GM12872 (cell line): ENCODE results near the gene PRDM2.
A peak's percentile ranks its signal among the peaks of the same experiment; 100 is the strongest.

ENCODE experiments used
- TF ChIP-seq, protein P1 (sequence below): IDR thresholded peaks from 3 replicates; pipeline ENCODE4 v1.5.1; 2011; ENCODE audit warnings: low read depth, mild to moderate bottlenecking, low read length, moderate library complexity; ENCODE audit not compliant: insufficient read depth

Gene PRDM2

GRCh38 chr1:13805431-13805830 is 105.4 kb downstream of the PRDM2 start:
- TF ChIP-seq, protein P1, sequence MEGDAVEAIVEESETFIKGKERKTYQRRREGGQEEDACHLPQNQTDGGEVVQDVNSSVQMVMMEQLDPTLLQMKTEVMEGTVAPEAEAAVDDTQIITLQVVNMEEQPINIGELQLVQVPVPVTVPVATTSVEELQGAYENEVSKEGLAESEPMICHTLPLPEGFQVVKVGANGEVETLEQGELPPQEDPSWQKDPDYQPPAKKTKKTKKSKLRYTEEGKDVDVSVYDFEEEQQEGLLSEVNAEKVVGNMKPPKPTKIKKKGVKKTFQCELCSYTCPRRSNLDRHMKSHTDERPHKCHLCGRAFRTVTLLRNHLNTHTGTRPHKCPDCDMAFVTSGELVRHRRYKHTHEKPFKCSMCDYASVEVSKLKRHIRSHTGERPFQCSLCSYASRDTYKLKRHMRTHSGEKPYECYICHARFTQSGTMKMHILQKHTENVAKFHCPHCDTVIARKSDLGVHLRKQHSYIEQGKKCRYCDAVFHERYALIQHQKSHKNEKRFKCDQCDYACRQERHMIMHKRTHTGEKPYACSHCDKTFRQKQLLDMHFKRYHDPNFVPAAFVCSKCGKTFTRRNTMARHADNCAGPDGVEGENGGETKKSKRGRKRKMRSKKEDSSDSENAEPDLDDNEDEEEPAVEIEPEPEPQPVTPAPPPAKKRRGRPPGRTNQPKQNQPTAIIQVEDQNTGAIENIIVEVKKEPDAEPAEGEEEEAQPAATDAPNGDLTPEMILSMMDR: no peak

DNA sequence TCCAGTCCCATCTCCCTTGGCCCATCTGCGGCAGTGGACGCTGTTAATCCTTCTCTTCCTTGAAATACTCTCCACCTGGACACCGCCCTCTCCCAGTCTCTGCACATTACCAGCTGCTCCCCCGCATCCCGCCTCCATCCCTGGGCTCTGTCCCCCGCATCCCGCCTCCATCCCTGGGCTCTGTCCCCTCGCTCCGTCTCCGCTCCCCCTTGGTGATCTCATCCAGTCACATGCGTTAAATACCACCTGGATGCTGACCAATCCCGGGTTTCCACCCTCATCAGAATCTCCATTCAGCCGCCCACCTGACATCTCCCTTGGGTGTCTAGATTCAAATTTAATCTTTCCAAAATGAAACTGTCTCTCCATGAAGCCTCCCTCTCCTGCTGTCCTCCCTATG is 106.1 kb downstream of the PRDM2 start:
- TF ChIP-seq, protein P1: no peak

DNA sequence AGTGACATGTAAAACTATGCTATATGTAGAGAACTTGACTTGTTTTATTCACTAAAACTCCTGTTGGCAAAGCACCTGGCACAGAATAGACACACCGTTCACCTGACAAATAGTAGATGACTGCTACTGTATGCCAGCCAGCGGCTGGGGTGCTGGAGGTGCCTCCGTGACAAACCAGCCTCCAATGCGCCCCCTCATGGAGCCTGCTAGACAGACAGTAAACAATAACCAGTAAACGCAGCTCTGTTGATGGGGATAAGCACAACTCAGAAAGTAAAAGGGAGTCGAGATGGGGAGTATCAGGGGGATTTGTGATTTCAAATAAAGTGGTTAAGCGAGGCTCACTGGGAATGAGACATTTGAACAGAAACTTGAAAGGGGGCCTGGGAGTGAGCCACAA is 107.2 kb downstream of the PRDM2 start:
- TF ChIP-seq, protein P1: peak; percentile 66

GRCh38 chr1:13808729-13809131 is 108.7 kb downstream of the PRDM2 start:
- TF ChIP-seq, protein P1: no peak

GRCh38 chr1:13809461-13810159 is 109.6 kb downstream of the PRDM2 start:
- TF ChIP-seq, protein P1: no peak

DNA sequence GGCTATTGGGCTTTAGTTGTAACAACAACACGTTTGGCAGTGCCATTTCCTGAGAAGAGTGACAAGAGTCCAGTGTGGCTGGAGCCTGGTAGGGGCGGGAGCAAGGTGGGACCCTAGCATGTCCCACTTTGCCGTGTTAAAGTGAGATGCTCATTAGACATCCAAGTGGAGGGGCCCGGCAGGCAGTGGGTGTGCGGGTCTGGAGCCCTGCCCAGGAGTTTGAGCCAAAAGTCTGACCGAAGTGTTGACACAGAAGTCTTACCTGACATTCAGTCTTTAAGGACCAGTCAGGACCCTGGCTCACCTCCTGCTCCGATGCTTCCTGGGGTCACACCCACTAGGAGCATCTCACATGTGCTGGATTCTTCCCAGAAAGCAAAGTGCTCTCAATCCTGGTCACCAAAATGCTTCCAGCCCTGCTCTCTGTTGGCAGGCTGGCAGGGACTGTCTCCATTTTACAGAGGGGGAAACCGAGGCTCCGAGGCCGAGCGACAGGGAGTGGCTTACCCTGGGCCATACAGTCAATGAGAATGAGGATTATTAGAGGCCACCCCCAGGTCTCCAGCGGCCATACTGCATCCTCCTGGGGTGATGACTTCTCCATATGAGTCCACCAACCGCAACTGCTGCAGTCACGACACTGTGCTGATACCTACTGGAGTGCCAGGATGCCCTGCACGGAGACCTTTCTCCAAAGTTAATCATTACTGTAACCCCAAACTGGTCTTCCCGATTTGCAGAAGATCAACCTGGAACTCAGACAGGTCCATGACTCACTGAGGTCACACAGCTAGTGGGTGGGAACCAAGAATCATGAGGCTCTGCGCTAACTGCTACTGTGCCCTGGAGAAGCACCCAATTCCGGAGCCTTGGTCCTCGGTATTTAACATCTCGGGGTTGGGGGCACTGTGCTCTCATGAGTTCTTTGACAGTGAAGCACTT is 112.7 kb downstream of the PRDM2 start:
- TF ChIP-seq, protein P1: no peak

DNA sequence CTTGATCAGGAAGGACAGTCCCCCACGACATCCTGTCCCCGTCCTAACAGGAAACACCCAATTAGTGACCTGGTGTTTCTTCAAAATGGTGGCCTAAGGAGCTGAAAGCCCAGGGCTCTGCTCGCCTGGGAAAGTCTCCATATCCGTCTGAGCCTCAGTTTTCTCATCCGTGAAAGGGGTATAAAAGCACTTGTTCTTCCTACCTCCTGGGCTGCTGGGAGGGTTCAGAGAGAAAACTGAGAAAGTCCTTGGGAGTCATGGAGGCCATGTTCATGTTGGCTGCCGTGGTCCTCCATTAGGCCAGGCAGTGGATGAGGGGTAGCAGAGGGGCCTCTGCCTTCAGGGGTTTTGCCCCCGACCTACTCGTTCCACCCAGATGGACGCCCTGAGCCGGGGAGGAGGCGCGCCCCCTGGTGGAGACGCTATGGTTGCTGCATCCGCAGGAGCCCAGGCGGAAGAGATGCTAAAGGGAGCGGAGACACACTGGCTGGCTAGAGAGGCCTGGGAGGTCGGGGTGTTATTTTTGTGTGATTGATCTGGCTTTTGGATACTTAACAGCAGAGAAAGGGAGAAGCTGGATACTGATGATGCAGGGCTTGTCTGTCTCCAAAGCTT is 113.5 kb downstream of the PRDM2 start:
- TF ChIP-seq, protein P1: peak; percentile 87
